Measurements from ENCODE around the gene ZNF23.

GRCh38 chr16:71408536-71408935, 53.5 kb downstream of the ZNF23 start:
- TF ChIP-seq GATA3 (IDR thresholded peaks at IDR 0.05; ENCODE audit: low read depth, low read length), result no peak
- no peak for TF ChIP-seq GATA2 (IDR thresholded peaks at IDR 0.05; ENCODE audit: low read depth, low read length)

Measured in SH-SY5Y (cell line).